Epidermal melanocyte (primary cell): ENCODE results near the gene PIK3AP1.

ENCODE experiments used
- DNase-seq: peaks from one replicate; pipeline ENCODE4 v3.0.0; 2011; ENCODE audit warnings: low spot score; ENCODE audit not compliant: insufficient read length

PIK3AP1 gene

GRCh38 chr10:96645191-96645721 lies 75.1 kb downstream of the PIK3AP1 start:
- DNase-seq = no peak

GRCh38 chr10:96643920-96644319 lies 76.4 kb downstream of the PIK3AP1 start:
- DNase-seq = no peak

GRCh38 chr10:96642973-96643372 lies 77.3 kb downstream of the PIK3AP1 start:
- DNase-seq = no peak

- DNase-seq = no peak
Observed at GRCh38 chr10:96642530-96642929, 77.8 kb downstream of the PIK3AP1 start.

DNA sequence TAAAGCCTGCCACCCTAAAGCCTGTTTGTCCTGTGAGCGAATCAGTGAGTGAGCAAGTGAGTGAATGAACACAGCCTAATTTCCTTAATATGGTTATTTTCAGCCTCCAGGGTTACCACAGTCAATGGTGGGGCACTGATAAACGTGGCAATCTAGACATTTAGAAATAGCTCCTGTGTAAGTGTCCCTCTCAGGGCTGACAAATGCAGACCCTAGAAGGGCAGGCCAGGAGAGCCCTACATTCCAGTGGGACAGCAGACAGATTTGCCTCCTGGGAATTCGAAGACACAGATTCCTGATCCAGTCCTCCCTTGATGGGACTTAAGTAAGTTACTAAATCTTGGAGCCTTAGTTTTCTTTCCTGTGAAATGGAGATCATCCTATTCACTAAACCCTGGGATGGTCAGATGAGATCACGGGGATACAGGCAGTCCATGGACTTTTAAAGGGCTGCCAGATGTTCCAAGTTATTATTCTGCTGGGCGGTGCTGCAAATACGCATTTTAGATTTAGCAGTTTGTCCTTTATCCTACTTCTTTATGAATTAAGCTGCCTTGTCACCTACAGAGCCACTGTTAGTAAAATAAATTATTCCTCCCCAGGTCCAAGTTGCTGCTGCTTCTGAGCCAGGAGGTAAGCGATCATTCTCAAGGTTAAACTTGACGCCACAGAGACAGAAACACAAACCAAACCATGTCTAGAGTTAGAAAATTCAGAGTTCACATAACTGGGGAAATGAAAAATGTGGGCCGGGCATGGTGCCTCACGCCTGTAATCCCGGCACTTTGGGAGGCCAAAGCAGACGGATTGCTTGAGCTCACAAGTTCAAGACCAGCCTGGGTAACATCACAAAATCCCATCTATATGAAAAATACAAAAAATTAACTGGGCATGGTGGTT lies 78.7 kb downstream of the PIK3AP1 start:
- no peak for DNase-seq

DNA sequence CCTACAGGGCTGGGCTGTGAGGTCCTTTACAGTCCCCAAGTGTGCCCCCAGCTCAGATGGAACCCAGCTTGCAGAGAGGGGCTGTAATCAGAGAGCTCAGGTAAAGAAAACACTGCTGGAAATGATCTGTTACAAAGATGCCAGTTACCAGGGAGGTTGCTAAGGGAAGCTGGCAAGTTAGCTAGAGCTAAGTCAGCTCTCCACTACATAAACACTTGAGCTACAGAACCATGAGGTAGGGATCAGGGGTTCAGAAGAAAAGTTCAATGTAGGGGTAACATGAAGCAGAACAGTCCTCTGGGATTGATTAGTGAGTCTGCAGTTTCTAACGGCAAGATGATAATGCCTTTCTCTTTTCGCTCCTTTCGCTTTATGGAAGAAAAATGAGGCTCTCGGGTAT lies 80.4 kb downstream of the PIK3AP1 start:
- no peak for DNase-seq

- DNase-seq = no peak
Observed at GRCh38 chr10:96638696-96639095, 81.6 kb downstream of the PIK3AP1 start.

GRCh38 chr10:96638120-96638519 lies 82.2 kb downstream of the PIK3AP1 start:
- DNase-seq = no peak

DNA sequence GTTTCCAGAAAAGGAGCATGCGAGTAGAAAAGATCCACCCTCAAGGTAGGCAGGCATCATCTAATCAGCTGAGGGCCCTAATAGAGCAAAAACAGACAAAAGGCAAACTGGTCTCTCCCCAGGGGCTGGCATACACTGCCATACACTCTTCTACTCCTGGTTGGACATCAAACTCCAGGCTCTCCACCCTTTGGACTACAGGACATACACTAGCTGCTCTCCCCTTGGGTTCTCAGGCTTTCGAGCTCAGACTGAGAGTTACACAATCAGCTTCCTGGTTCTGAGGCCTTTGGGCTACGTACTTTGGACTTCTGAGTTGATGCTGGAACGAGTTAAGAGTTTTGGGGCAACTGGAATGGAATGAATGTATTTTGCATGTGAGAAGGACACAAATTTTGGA lies 82.6 kb downstream of the PIK3AP1 start:
- DNase-seq = no peak

DNA sequence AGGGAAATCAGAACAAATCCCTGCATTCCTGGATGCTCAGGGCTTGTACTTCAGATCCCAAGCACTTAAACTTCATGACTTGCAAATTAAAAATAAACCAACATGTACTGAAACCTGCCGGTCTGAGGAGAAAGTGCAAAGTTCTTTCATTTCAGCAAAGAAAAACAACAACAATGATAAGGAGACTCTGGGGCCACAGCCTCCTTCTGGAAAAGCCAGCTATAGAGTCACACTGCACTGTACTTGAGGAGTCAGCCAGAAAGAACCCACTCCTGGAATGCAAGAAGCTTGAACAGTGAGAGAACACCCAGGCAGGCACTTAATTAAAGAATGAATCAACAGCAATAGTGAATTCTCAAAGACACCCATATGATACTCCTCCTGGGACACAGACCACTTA lies 83.8 kb downstream of the PIK3AP1 start:
- no peak for DNase-seq

DNA sequence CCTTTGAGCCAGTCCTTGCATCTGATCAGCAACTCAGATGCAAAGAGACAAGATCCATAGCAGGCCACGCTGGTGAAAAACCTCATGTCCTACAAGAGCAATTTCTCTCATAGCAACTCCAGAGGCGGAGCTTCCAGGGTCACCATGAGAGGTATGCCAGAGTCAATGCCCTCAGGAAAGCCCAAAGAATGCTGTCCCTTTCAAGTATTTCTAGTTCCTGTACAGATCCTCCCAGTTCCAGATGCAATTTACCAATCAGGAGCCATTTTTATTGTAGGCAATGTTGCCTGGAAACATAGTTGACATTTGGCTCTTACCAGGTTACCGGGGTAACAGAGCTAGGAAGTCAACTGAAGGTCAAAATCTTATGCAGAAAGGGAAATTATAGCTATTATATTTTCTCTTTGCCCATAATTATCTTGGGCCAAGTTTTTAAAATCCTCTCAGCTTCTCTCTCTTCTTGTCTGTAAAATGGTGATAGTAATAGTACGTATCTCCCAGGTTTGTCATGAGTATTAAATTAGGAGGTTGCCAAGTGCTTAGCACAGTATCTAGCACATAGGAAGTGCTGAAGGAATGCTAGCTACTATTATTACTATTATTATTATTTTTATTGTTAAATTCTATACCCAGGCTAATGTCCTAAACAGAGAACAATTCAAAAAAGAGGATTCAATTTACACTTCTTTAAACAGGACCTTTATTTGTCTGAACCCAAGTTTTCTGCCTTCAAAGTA lies 87.2 kb downstream of the PIK3AP1 start:
- no peak for DNase-seq

GRCh38 chr10:96627292-96627691 lies 93.0 kb downstream of the PIK3AP1 start:
- DNase-seq = no peak

GRCh38 chr10:96626795-96627194 lies 93.5 kb downstream of the PIK3AP1 start:
- no peak for DNase-seq

DNA sequence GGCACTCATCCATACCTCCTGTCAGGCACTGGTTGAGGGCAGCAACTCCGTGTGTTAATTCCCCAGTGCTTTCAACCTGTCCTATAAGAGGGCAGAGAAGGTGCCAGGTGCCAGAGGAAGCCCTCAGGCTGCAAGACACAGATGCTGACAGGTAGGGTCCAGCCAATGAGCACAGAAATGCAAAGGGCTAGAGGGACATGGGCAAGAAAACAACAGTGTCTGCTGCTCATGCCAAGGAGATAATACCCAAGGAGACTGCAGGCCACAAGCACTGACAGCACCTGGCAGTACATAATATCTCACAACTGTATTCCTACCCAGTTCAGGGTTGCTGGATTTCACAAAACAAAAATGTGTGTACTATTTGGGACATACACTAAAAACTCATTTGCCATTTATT lies 95.1 kb downstream of the PIK3AP1 start:
- DNase-seq = no peak

DNA sequence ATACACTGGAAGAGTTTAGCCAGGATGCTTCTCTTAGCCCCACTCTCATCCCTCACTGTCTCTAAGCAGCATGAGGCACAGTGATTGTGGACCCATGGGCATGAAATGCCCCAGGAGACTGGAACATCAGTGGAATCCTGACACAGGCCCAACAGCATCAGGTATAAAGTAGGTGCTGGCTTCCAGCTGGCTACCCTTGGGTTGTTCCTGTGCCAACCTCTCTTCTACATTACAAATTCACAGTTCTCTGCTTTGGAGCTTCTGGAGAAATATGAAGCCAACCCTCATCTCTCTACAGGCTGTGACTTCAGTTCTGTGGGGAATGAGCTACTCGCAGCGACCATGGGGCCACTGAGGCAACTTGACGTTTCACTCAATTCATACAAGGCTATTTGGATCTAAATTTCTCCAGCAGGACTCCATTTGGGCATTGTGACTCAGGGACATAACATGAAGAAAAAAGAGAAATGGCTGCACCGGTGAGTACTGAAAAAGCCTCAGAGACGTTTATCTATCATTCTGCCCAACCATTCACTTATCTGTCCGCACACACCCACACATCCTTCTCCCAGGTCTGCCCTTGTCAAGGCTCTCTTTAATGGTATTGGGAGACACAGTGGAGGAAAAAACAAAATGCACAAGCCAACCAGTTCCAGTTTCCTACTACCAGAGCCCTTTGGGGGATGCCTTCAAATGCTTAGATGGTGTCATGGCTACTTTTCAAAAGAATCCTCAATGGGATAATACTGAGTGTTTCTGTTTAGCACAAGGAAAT lies 98.1 kb downstream of the PIK3AP1 start:
- no peak for DNase-seq

GRCh38 chr10:96619796-96620773 lies 100.2 kb downstream of the PIK3AP1 start:
- no peak for DNase-seq

DNA sequence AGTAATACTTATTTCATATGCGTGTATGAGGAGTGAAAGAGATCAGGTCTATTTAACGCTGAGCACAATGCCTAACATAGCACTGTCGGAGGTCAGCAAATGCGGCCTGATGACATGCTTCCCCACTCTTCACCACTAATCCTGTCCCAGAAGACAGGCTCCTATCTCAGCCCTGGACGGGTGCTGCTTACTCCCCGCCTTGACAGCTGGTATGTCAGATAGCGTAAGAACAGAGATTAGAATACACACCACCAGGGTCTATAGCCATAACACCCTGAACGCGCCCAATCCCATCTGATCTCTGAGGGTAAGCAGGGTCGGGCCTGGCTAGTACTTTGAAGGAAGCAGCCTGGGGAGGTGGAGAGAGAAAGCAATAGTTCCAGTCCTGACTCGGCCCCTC lies 101.2 kb downstream of the PIK3AP1 start:
- DNase-seq = no peak

DNA sequence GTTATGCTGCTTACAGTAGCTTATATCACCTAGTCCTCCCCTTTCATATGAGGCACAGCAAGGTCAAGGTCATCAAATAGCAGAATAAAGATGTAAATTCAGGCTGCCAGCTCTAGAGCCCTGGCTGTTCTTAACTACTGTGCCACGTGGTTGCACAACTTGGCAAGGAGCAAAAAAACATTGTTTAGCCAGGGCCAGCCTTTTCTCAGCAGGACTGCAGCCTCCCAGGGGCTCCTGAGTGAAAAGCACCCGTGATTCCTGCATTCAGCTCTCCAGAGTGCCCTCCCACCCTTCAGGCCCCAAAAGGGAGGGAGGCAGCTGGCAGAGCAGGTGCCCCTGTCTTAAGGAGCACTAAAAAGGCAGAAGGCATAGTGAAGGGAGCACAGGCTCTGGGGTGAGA lies 101.7 kb downstream of the PIK3AP1 start:
- no peak for DNase-seq

DNA sequence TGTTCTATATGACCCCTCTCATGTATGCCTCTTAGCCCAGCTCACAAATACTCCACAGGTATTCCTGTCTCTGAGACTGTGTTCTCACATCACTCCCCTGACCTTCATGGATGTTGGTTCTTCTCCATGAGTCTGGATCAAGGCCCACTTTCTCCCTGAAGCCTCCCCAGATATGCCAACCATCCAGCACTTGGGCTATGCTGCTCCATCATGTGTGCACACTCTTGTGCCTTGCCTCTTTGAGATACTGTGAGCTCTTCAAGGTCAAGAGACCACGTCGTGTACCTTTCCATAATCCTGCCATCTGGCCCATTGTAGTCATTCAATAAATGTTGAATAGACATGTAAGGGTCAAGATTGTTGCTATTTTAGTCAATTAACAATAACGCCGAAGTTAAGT lies 103.4 kb downstream of the PIK3AP1 start:
- DNase-seq = no peak

GRCh38 chr10:96614515-96614914 lies 105.8 kb downstream of the PIK3AP1 start:
- no peak for DNase-seq
